Endothelial cell of umbilical vein (primary cell): ENCODE results near the gene YTHDF1. TPM values are rescaled to one million over a fixed set of nuclear protein-coding genes. Genes with fewer than 3 reads are reported as not detected.

ENCODE experiments used
- BruUV-seq: library from RNA; stranded (reverse); fragments of 400-500 nt; replicated peaks from 2 replicates; lab custom pipeline; 2021; lab: Mats Ljungman, UMichigan
- CTCF ChIA-PET: fragments of 300-600, 350-600 bp; sonication (Branson Sonifier 250); formaldehyde crosslinking; loops from one replicate; lab custom pipeline; 2021; ENCODE audit warnings: antibody characterized with exemption, inconsistent platforms; lab: Charles Lee
- POLR2A ChIA-PET: fragments of 300-600, 350-600 bp; sonication (Branson Sonifier 250); formaldehyde crosslinking; loops from one replicate; lab custom pipeline; 2021; ENCODE audit warnings: antibody characterized with exemption, inconsistent platforms; lab: Charles Lee
- DNase-seq: peaks from one replicate; pipeline ENCODE4 v3.0.0-alpha.2; 2011; ENCODE audit warnings: low read depth, low spot score
- FAIRE-seq: peaks from 2 replicates; lab custom pipeline; 2011; peaks lifted over from hg19 to GRCh38; lab: Jason Lieb, UNC
- H2AFZ ChIP-seq: 2 replicates; pipeline ENCODE4 v1.6.0; 2012; ENCODE audit warnings: low read depth, low read length, control low read depth, inconsistent platforms
- H3K27ac ChIP-seq: 2 replicates; pipeline ENCODE4 v1.5.1; 2011; ENCODE audit warnings: low read depth, mild to moderate bottlenecking, control low read depth, low read length, moderate library complexity; ENCODE audit not compliant: insufficient read depth
- H3K27me3 ChIP-seq, 2 experiments: 2 replicates each; pipeline versions ENCODE4 v1.6.0 to v1.6.1; 2011; ENCODE audit warnings: low read length in 2 of 2, mixed read lengths in 1 of 2; ENCODE audit not compliant: control insufficient read depth in 2 of 2, insufficient read depth in 2 of 2
- H3K36me3 ChIP-seq, 2 experiments: 2 replicates in 1 of 2; 3 replicates in 1 of 2; pipeline ENCODE4 v1.5.1; 2011; ENCODE audit warnings: low read length in 2 of 2, mild to moderate bottlenecking in 1 of 2, moderate library complexity in 1 of 2; ENCODE audit not compliant: control insufficient read depth in 2 of 2, insufficient read depth in 2 of 2; ENCODE audit errors: extremely low read depth in 1 of 2
- H3K4me1 ChIP-seq: 3 replicates; pipeline ENCODE4 v1.5.1; 2011; ENCODE audit warnings: mild to moderate bottlenecking, low read length; ENCODE audit not compliant: control insufficient read depth, insufficient read depth; ENCODE audit errors: extremely low read depth
- H3K4me2 ChIP-seq: 2 replicates; pipeline ENCODE4 v1.6.1; 2011; ENCODE audit warnings: low read length, control low read depth, mixed read lengths; ENCODE audit not compliant: insufficient read depth
- H3K4me3 ChIP-seq, 3 experiments: fragments of 200-600 bp in 1 of 3; sonication (generic), shearing (Covaris generic) in 1 of 3; replicated peaks in 1 of 3; 2 replicates each; pipeline ENCODE4 v1.5.1; 2011 to 2016; ENCODE audit warnings: control low read depth in 3 of 3, low read length in 3 of 3, mild to moderate bottlenecking in 2 of 3, inconsistent platforms in 1 of 3, low read depth in 1 of 3, moderate library complexity in 1 of 3; ENCODE audit not compliant: insufficient read depth in 1 of 3
- H3K79me2 ChIP-seq: 2 replicates; pipeline ENCODE4 v1.6.0; 2012; ENCODE audit warnings: low read length, inconsistent platforms; ENCODE audit not compliant: control insufficient read depth, insufficient read depth
- H3K9ac ChIP-seq: replicated peaks from 2 replicates; pipeline ENCODE3; 2011; ENCODE audit warnings: low read length, control low read depth; ENCODE audit not compliant: insufficient read depth; ENCODE audit errors: extremely low read depth
- H3K9me1 ChIP-seq: replicated peaks from 3 replicates; pipeline ENCODE4 v1.6.0; 2011; ENCODE audit warnings: mild to moderate bottlenecking, low read length; ENCODE audit not compliant: control insufficient read depth, insufficient read depth; ENCODE audit errors: extremely low read depth
- H3K9me3 ChIP-seq: replicated peaks from 2 replicates; pipeline ENCODE4 v1.5.1; 2012; ENCODE audit warnings: low read length, inconsistent platforms; ENCODE audit not compliant: control insufficient read depth, insufficient read depth
- H4K20me1 ChIP-seq: replicated peaks from 2 replicates; pipeline ENCODE3; 2011; ENCODE audit warnings: mild to moderate bottlenecking, low read length; ENCODE audit not compliant: control insufficient read depth, insufficient read depth; ENCODE audit errors: extremely low read depth
- EZH2 ChIP-seq: IDR thresholded peaks from 2 replicates; pipeline ENCODE4 v1.6.1; 2012; ENCODE audit warnings: borderline replicate concordance, low read depth, mild to moderate bottlenecking, moderate library complexity, low read length, inconsistent platforms; ENCODE audit not compliant: severe bottlenecking
- FOS ChIP-seq: IDR thresholded peaks from 2 replicates; pipeline ENCODE4 v1.6.1; 2011; ENCODE audit warnings: mild to moderate bottlenecking, low read length, moderate library complexity, borderline replicate concordance; ENCODE audit not compliant: insufficient read depth
- GATA2 ChIP-seq: IDR thresholded peaks from 2 replicates; pipeline ENCODE4 v1.7.0; 2011; ENCODE audit warnings: low read depth, mild to moderate bottlenecking, moderate library complexity, mixed read lengths, low read length; ENCODE audit not compliant: insufficient read length, insufficient read depth
- JUN ChIP-seq: IDR thresholded peaks from 2 replicates; pipeline ENCODE4 v1.6.1; 2011; ENCODE audit warnings: borderline replicate concordance, low read depth; ENCODE audit not compliant: insufficient read length, insufficient read depth
- MYC ChIP-seq: IDR thresholded peaks from one replicate; pipeline ENCODE4 v1.6.1; 2011; ENCODE audit warnings: mild to moderate bottlenecking, low read depth, low read length
- POLR2A ChIP-seq: IDR thresholded peaks from 2 replicates; pipeline ENCODE4 v1.6.1; 2012; ENCODE audit warnings: low read depth, mild to moderate bottlenecking, control low read depth, low read length
- POLR2AphosphoS5 ChIP-seq: IDR thresholded peaks from 2 replicates; pipeline ENCODE4 v1.6.1; 2012; ENCODE audit warnings: low read depth, mild to moderate bottlenecking, control low read depth, low read length, moderate library complexity; ENCODE audit not compliant: insufficient read depth
- dilution Hi-C: fragments of 300-500 bp; cut with MboI; formaldehyde crosslinking; loops from one replicate; pipeline ENCODE4 v1.15.0; 2019; ENCODE audit warnings: low sequenced_read_pairs; ENCODE audit not compliant: extremely low pct_ligation_motif_present
- intact Hi-C: fragments of 100-400 bp; cut with micrococcal nuclease; formaldehyde crosslinking; loops from one replicate; pipeline ENCODE4 v1.10.0; 2022
- polyA plus RNA-seq, 4 experiments: library from polyadenylated mRNA; depleted of rRNA in 3 of 4; stranded (reverse) in 3 of 4; unstranded in 1 of 4; fragments of >200 nt; gene quantifications; 2 replicates each; pipeline versions ENCODE4 v1.2.1 to v1.2.3, GENCODE V29; 2011 to 2012; ENCODE audit warnings: missing spikeins in 1 of 4
- total RNA-seq: library from RNA; stranded (reverse); gene quantifications from 2 replicates; pipeline ENCODE4 v1.2.3, GENCODE V29; 2021
- TF ChIP-seq, protein P1 (sequence below), 2 donors: IDR thresholded peaks; 1 replicate in 1 of 2; 2 replicates in 1 of 2; pipeline ENCODE4 v1.5.1; 2011; ENCODE audit warnings: low read length in 2 of 2, mild to moderate bottlenecking in 2 of 2, moderate library complexity in 2 of 2, control low read depth in 1 of 2, inconsistent platforms in 1 of 2, low read depth in 1 of 2; ENCODE audit not compliant: insufficient read depth in 1 of 2; ENCODE audit errors: extremely low read depth in 1 of 2
- TF ChIP-seq, protein P2 (sequence below): IDR thresholded peaks from 2 replicates; pipeline ENCODE4 v1.6.1; 2011; ENCODE audit not compliant: insufficient read depth, insufficient read length

YTHDF1 gene
- total and polyA plus RNA-seq, 2 donors (not counting 3 experiments of a cell fraction or from before 2014, with no cell fraction given): 25.2 to 44.4 TPM

DNA sequence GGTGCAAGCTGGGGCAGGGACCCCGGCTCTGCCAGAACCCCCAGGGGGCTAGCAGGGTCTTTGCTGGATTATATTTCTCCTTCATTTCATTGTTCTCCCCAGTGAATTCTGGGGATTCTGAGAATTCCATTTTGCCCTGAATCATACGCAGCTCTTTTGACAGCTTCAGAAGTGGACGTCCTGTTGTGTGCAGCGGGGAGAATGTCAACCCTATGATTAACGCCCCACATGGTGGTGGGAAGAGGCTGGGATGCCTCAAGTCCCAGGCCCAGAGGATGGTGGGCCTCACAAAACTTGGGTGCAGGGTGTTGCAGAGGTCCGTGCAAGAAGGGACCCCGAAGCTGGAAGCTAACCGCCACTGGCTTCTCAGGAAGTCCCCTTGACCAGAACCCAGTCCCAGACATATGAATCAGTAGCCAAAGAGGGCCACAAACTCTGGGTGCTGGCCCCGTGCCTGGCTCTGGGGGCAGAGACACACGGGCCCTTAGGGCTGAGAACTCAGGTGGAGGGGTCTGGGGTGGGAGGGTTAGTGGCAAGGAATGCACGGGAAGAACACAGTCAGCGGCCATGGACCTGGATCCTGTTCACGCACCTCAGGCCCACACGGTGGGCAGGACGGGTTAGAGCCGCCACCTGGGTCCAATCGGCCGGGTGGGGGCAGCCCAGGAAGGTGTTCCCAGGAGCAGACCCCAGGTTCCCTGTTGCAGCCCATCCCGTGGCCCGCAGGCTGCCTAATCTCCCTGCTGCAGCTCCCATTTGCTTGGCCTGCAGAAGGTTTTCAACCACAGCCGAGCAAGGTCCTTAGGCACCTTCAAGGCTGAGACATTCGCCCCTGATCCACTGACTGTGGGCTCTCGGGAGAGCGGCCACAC is 51.2 kb downstream of the YTHDF1 start:
- no TSS peak for BruUV-seq

DNA sequence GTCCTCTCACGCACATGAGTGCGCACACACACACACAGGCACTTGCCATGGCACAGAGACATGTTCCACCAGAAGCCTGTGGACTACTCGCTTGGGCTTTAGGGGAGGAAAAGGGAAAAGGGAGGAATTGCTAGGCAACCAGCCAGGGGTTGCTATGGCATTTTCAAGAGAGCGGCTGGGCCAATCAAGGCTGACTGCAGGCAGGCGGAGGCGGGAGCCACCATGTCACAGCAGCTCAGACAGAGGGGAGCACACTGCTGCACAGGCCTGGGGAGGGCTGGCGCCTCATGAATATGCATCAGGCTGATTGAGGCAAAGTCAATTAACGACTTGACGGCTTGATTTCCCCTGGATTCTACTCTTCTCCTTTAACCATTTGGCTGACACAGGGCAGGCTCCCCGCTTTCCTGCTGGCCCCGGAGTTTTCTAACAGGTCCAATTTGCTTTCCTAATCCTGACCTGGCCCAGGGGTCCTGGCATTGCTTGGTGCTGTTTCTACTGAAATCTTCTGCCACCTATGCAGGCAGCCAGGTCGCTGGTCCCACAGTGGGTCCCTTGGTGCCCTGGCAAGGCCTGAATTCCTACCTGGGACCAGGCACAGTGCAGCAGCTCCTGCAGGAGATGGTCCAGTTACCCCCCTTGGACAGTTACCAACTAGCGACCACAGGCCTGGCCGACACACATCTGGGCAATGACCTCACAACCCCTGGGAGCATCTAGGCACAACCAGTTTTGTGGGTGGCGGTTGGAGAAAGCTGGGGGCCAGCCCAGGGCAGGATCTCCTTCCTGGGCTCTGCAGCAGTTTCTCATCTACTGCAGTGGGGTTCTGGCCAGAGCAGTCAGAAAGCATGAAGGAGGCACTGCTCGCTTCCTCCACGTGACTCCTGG is 52.1 kb downstream of the YTHDF1 start:
- DNase-seq (no peak), FAIRE-seq (no peak)
- ChIA-PET POLR2A (no interaction called here), CTCF (no interaction called here)
- intact Hi-C loops: loop anchor here (10.0 kb wide), 1 partner anchor 431 kb away; no protein-coding TSS in a partner anchor
- H3K9ac ChIP-seq: no peak overlapping the region
- H3K4me1 ChIP-seq: no peaks in the 10 kb centered on the region
- no peak overlapping the region for H3K27ac ChIP-seq
- H3K4me3 ChIP-seq: no peak overlapping the region
- no peaks in the 10 kb centered on the region for H3K9me1 ChIP-seq
- no peak overlapping the region for H2AFZ ChIP-seq
- H3K27me3 ChIP-seq: no peaks in the 10 kb centered on the region
- dilution Hi-C loops: no loop called here
- no peaks in the 10 kb centered on the region for H3K36me3 ChIP-seq
- H3K4me2 ChIP-seq: no peak overlapping the region
- H4K20me1 ChIP-seq: no peaks in the 10 kb centered on the region
- H3K79me2 ChIP-seq: no peaks in the 10 kb centered on the region
- H3K9me3 ChIP-seq: no peaks in the 10 kb centered on the region
- no peak for TF ChIP-seq GATA2
- TF ChIP-seq, protein P1, sequence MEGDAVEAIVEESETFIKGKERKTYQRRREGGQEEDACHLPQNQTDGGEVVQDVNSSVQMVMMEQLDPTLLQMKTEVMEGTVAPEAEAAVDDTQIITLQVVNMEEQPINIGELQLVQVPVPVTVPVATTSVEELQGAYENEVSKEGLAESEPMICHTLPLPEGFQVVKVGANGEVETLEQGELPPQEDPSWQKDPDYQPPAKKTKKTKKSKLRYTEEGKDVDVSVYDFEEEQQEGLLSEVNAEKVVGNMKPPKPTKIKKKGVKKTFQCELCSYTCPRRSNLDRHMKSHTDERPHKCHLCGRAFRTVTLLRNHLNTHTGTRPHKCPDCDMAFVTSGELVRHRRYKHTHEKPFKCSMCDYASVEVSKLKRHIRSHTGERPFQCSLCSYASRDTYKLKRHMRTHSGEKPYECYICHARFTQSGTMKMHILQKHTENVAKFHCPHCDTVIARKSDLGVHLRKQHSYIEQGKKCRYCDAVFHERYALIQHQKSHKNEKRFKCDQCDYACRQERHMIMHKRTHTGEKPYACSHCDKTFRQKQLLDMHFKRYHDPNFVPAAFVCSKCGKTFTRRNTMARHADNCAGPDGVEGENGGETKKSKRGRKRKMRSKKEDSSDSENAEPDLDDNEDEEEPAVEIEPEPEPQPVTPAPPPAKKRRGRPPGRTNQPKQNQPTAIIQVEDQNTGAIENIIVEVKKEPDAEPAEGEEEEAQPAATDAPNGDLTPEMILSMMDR (IDR thresholded peaks at IDR 0.05; ENCODE audit: extremely low read depth in 1 of 2, insufficient read depth in 1 of 2, low read depth in 1 of 2, low read length in 2 of 2): no peak
- TF ChIP-seq POLR2AphosphoS5: no peak
- no peak for TF ChIP-seq JUN
- no peak for TF ChIP-seq POLR2A
- TF ChIP-seq, protein P2, sequence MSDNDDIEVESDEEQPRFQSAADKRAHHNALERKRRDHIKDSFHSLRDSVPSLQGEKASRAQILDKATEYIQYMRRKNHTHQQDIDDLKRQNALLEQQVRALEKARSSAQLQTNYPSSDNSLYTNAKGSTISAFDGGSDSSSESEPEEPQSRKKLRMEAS: no peak
- no peak for TF ChIP-seq EZH2
- no peak for TF ChIP-seq MYC
- TF ChIP-seq FOS: no peak
- no TSS peak for BruUV-seq

More for the DNA sequence above, 51.2 kb downstream of the YTHDF1 start:
- H3K4me3 ChIP-seq: no peak overlapping the region
- no peak overlapping the region for H3K4me2 ChIP-seq
- H3K9me1 ChIP-seq: no peaks in the 10 kb centered on the region
- no peaks in the 10 kb centered on the region for H3K9me3 ChIP-seq
- no peaks in the 10 kb centered on the region for H3K27me3 ChIP-seq
- ChIA-PET CTCF (interaction anchor here (0.7 kb wide), 1 partner anchor 153 kb away, joined by 3 read pairs; no protein-coding TSS in a partner anchor), POLR2A (no interaction called here)
- intact Hi-C loops (loop anchor here (10.0 kb wide), 1 partner anchor 430 kb away; no protein-coding TSS in a partner anchor), dilution Hi-C loops (no loop called here)
- FAIRE-seq (no peak), DNase-seq (no peak)
- no peaks in the 10 kb centered on the region for H3K79me2 ChIP-seq
- no peaks in the 10 kb centered on the region for H3K36me3 ChIP-seq
- H3K9ac ChIP-seq: no peak overlapping the region
- no peaks in the 10 kb centered on the region for H3K4me1 ChIP-seq
- H3K27ac ChIP-seq: no peak overlapping the region
- H4K20me1 ChIP-seq: no peaks in the 10 kb centered on the region
- TF ChIP-seq GATA2 (no peak), EZH2 (no peak)
- TF ChIP-seq, protein P2: no peak
- no peak overlapping the region for H2AFZ ChIP-seq
